HepG2 (cell line): ENCODE results near the gene GPATCH3. TPM values are rescaled to one million over a fixed set of nuclear protein-coding genes. Genes with fewer than 3 reads are reported as not detected.

Experiments
- ATAC-seq: fragments of 200-7000 bp; cut with Tn5 transposase; 3 replicates; pipeline ENCODE4 v1.9.1; 2020; ENCODE audit warnings: mild to moderate bottlenecking, moderate library complexity
- BruUV-seq: library from RNA; stranded (reverse); fragments of 400-500 nt; replicated peaks from 2 replicates; lab custom pipeline; 2021; lab: Mats Ljungman, UMichigan
- CTCF ChIA-PET: fragments of 300-600 bp; formaldehyde crosslinking; extraction: SDS; loops from one replicate; lab custom pipeline; 2021; ENCODE audit warnings: low total read pairs, inconsistent platforms, low intra/inter-chr PET ratio; lab: Yijun Ruan, JAX
- POLR2A ChIA-PET: fragments of 350-600 bp; sonication (Branson Sonifier 250); formaldehyde crosslinking; loops from one replicate; lab custom pipeline; 2020; ENCODE audit warnings: antibody characterized with exemption, inconsistent platforms; lab: Yijun Ruan, JAX
- DNase-seq: peaks from one replicate; pipeline ENCODE4 v3.0.0-alpha.2; 2015; ENCODE audit warnings: low spot score
- FAIRE-seq: peaks from 3 replicates; lab custom pipeline; 2011; peaks lifted over from hg19 to GRCh38; lab: Jason Lieb, UNC
- H2AFZ ChIP-seq: one replicate; pipeline ENCODE4 v1.6.1; 2011; ENCODE audit warnings: low read length, inconsistent platforms
- H3K27ac ChIP-seq: fragments of 300-600 bp; 3 replicates; pipeline ENCODE4 v1.8.0; 2011; ENCODE audit warnings: mixed run types, mild to moderate bottlenecking, mixed read lengths, low read length, inconsistent platforms; ENCODE audit not compliant: insufficient read depth; ENCODE audit errors: extremely low read length
- H3K27me3 ChIP-seq, 2 experiments: fragments of 200-600 bp in 1 of 2; 2 replicates in 1 of 2; 3 replicates in 1 of 2; pipeline versions ENCODE4 v1.6.0 to v1.8.0; 2011; ENCODE audit warnings: low read length in 2 of 2, mild to moderate bottlenecking in 2 of 2, moderate library complexity in 2 of 2, inconsistent platforms in 1 of 2; ENCODE audit not compliant: insufficient read depth in 2 of 2, control insufficient read depth in 1 of 2
- H3K36me3 ChIP-seq, 2 experiments: fragments of 200-600 bp in 1 of 2; replicated peaks in 1 of 2; 2 replicates in 1 of 2; 3 replicates in 1 of 2; pipeline versions ENCODE4 v1.5.1 to v1.8.0; 2011; ENCODE audit warnings: low read length in 2 of 2, inconsistent platforms in 1 of 2; ENCODE audit not compliant: insufficient read depth in 2 of 2, control insufficient read depth in 1 of 2
- H3K4me1 ChIP-seq: 2 replicates; pipeline ENCODE4 v1.5.1; 2012; ENCODE audit warnings: low read length, inconsistent platforms; ENCODE audit not compliant: insufficient read depth
- H3K4me2 ChIP-seq: 2 replicates; pipeline ENCODE4 v1.6.0; 2011; ENCODE audit warnings: low read depth, low read length, inconsistent platforms
- H3K4me3 ChIP-seq, 3 experiments: fragments of 200-600 bp in 1 of 3; sonication (generic), shearing (Covaris generic) in 1 of 3; replicated peaks in 1 of 3; 2 replicates each; pipeline ENCODE4 v1.5.1; 2011 to 2016; ENCODE audit warnings: low read length in 3 of 3, inconsistent platforms in 2 of 3, low read depth in 2 of 3, mild to moderate bottlenecking in 2 of 3, control low read depth in 1 of 3, mixed read lengths in 1 of 3; ENCODE audit not compliant: insufficient read depth in 1 of 3
- H3K79me2 ChIP-seq: one replicate; pipeline ENCODE4 v1.6.1; 2011; ENCODE audit warnings: low read length, inconsistent platforms; ENCODE audit not compliant: insufficient read depth
- H3K9ac ChIP-seq: 2 replicates; pipeline ENCODE4 v1.6.0; 2011; ENCODE audit warnings: mild to moderate bottlenecking, low read depth, low read length, inconsistent platforms; ENCODE audit not compliant: insufficient read depth
- H3K9me3 ChIP-seq: 2 replicates; pipeline ENCODE4 v1.5.1; 2012; ENCODE audit warnings: mild to moderate bottlenecking, low read length
- H4K20me1 ChIP-seq: 2 replicates; pipeline ENCODE4 v1.6.0; 2011; ENCODE audit warnings: inconsistent platforms, mild to moderate bottlenecking, low read length, moderate library complexity; ENCODE audit not compliant: insufficient read depth
- BCL6 ChIP-seq: IDR thresholded peaks from 2 replicates; pipeline ENCODE4 v1.6.1; 2016; ENCODE audit warnings: missing genetic modification reagents, missing compliant biosample characterization
- KLF12 ChIP-seq: sonication (generic); formaldehyde crosslinking; IDR thresholded peaks from 2 replicates; pipeline ENCODE4 v1.4.0; 2020; ENCODE audit warnings: missing genetic modification reagents, borderline replicate concordance
- RARA ChIP-seq: IDR thresholded peaks from 2 replicates; pipeline ENCODE4 v1.6.1; 2016; ENCODE audit warnings: missing genetic modification reagents, missing compliant biosample characterization
- RBFOX2 ChIP-seq: fragments of 200-400 bp; formaldehyde crosslinking; IDR thresholded peaks from 2 replicates; pipeline ENCODE4 v1.6.1; 2017; ENCODE audit warnings: low read depth, mild to moderate bottlenecking, low read length
- SETDB1 ChIP-seq: sonication (generic); formaldehyde crosslinking; IDR thresholded peaks from 2 replicates; pipeline ENCODE4 v1.5.1; 2020; ENCODE audit warnings: missing genetic modification reagents, mild to moderate bottlenecking, borderline replicate concordance
- SIX1 ChIP-seq: sonication (generic); formaldehyde crosslinking; IDR thresholded peaks from 2 replicates; pipeline ENCODE4 v1.4.0; 2020; ENCODE audit warnings: missing genetic modification reagents, borderline replicate concordance
- SOX13 ChIP-seq, 3 experiments: fragments of 450-650 bp in 1 of 3; sonication (generic) in 1 of 3; formaldehyde crosslinking in 1 of 3; IDR thresholded peaks in 2 of 3; conservative IDR thresholded peaks in 1 of 3; 2 replicates each; pipeline versions ENCODE4 v1.5.0 to v1.6.1; 2016 to 2020; ENCODE audit warnings: antibody characterized with exemption in 1 of 3, mild to moderate bottlenecking in 1 of 3, missing compliant biosample characterization in 1 of 3, missing genetic modification reagents in 1 of 3, moderate library complexity in 1 of 3
- TBX2 ChIP-seq: sonication (generic); formaldehyde crosslinking; IDR thresholded peaks from 2 replicates; pipeline ENCODE4 v1.5.0; 2020; ENCODE audit warnings: missing genetic modification reagents, mild to moderate bottlenecking, borderline replicate concordance
- TFAP4 ChIP-seq: sonication (generic); IDR thresholded peaks from 2 replicates; pipeline ENCODE4 v1.6.1; 2016; ENCODE audit warnings: low read depth, borderline replicate concordance
- ZBTB34 ChIP-seq: sonication (generic); formaldehyde crosslinking; IDR thresholded peaks from 2 replicates; pipeline ENCODE4 v1.8.0; 2022; ENCODE audit warnings: mild to moderate bottlenecking, missing genetic modification reagents
- ZNF556 ChIP-seq: sonication (generic); formaldehyde crosslinking; IDR thresholded peaks from 2 replicates; pipeline ENCODE4 v1.4.0; 2020; ENCODE audit warnings: mild to moderate bottlenecking, missing genetic modification reagents, borderline replicate concordance
- ZSCAN29 ChIP-seq: sonication (generic); formaldehyde crosslinking; conservative IDR thresholded peaks from 2 replicates; pipeline ENCODE4 v1.4.0; 2020; ENCODE audit warnings: mild to moderate bottlenecking, missing genetic modification reagents
- WGBS: methylation state at CpG from one replicate; pipeline ENCODE4 v1.1.6; 2017; ENCODE audit warnings: low lambda C conversion rate; 5-methylcytosine and 5-hydroxymethylcytosine counted together
- in situ Hi-C: cut with HindIII; loops from 2 replicates; pipeline ENCODE4 v1.10.0; 2017; ENCODE audit warnings: low pct_unique_long_range_greater_than_20kb; ENCODE audit not compliant: extremely low pct_ligation_motif_present
- intact Hi-C: fragments of 100-400 bp; cut with micrococcal nuclease; formaldehyde crosslinking; loops from one replicate; pipeline ENCODE4 v1.10.0; 2022; ENCODE audit not compliant: unreplicated experiment
- polyA plus RNA-seq, 8 experiments: library from polyadenylated mRNA; depleted of rRNA in 3 of 8; stranded (reverse) in 7 of 8; unstranded in 1 of 8; fragments of >200 nt; fragmentation: Illumina TruSeq in 4 of 8; extraction: Trizol in 4 of 8; gene quantifications; 2 replicates each; pipeline versions ENCODE4 v1.2.1 to v1.2.3, GENCODE V29; 2011 to 2016; ENCODE audit warnings: low read depth in 4 of 8, missing spikeins in 1 of 8, mixed read lengths in 1 of 8; ENCODE audit not compliant: insufficient read depth in 1 of 8
- total RNA-seq, 5 experiments: library from RNA; depleted of rRNA; stranded (reverse); fragments of >200 nt; fragmentation: Illumina TruSeq; extraction: Trizol; gene quantifications; 2 replicates each; pipeline ENCODE4 v1.2.3, GENCODE V29; 2016; ENCODE audit warnings: low read depth in 1 of 5

The GPATCH3 gene
- total and polyA plus RNA-seq, 2 of the 13 experiments (the other 11 are each of a cell fraction or from before 2014, with no cell fraction given): 8.3 to 11.0 TPM

- H3K27ac ChIP-seq: no peak within 1 kb of the TSS
- in situ Hi-C loops (no loop called here), intact Hi-C loops (no loop called here)
- CTCF ChIA-PET: no interaction called here
- POLR2A ChIA-PET: interaction anchor here (0.5 to 1.4 kb wide), 2 partner anchors 21 to 128 kb away, joined by 3 to 5 read pairs; no protein-coding TSS in a partner anchor
- no peaks in the 10 kb centered on the region for H3K36me3 ChIP-seq
- peak within 1 kb of the TSS; percentile 61 to 72 (median 65) for H3K4me3 ChIP-seq
- TSS peak; percentile 68 for BruUV-seq
- no peaks in the 10 kb centered on the region for H3K27me3 ChIP-seq
- peak; percentile 56 for FAIRE-seq
- peaks cover 54% of the 10 kb centered on the region for H3K4me1 ChIP-seq
- no peaks in the 10 kb centered on the region for H3K79me2 ChIP-seq
- H3K4me2 ChIP-seq: peak within 1 kb of the TSS; percentile 99
- no peaks in the 10 kb centered on the region for H3K9me3 ChIP-seq
- H2AFZ ChIP-seq: no peak within 1 kb of the TSS
- ATAC-seq: peak; percentile 41
- no peaks in the 10 kb centered on the region for H4K20me1 ChIP-seq
- peak within 1 kb of the TSS; percentile 61 for H3K9ac ChIP-seq
- WGBS: 52% methylated on average over 25 of the region's 37 CpGs
- peak; percentile 85 for DNase-seq
- TF ChIP-seq ZNF556 (CRISPR knock-in tag): 0 out of 2 replicates have a peak, but pooled peaks have one; percentile 47
- no peak for TF ChIP-seq SOX13 (IDR thresholded peaks at IDR 0.05)
- TF ChIP-seq SOX13 (CRISPR knock-in tag; conservative IDR thresholded peaks at IDR 0.05 in 1 of 2, IDR thresholded peaks at IDR 0.05 in 1 of 2): peak in 1 of 2 experiments; percentile 13; a peak in 1 of 4 replicates
- peak; percentile 70; the same call in 1 of the 2 replicates for TF ChIP-seq KLF12 (CRISPR knock-in tag)
- TF ChIP-seq BCL6 (CRISPR knock-in tag): no peak
- no peak for TF ChIP-seq SETDB1 (CRISPR knock-in tag)
- no peak for TF ChIP-seq RARA (CRISPR knock-in tag)
- TF ChIP-seq ZSCAN29 (CRISPR knock-in tag): no peak
- no peak for TF ChIP-seq ZBTB34
- TF ChIP-seq TFAP4: peak; percentile 72; the same call in 1 of the 2 replicates
- TF ChIP-seq RBFOX2: peak; percentile 29; the same call in 1 of the 2 replicates
- TF ChIP-seq SIX1 (CRISPR knock-in tag): no peak
- peak; percentile 54; the same call in 1 of the 2 replicates for TF ChIP-seq TBX2 (CRISPR knock-in tag)
Measured at GRCh38 chr1:26862781-26863684, 37.2 kb downstream of the GPATCH3 start, which contains the start of gene SFN. TSS of gene SFN (plus strand) at chr1:26863149. CDS start at chr1:26863213, 64 bp downstream.
